Uterus (tissue), 2 donors: ENCODE measurements around the gene NCMAP.

Experiments used
- POLR2A ChIP-seq, 2 donors: fragments of 450-650 bp; IDR thresholded peaks; one replicate each; pipeline ENCODE4 v1.6.1; 2016; ENCODE audit warnings: antibody characterized with exemption in 2 of 2, mild to moderate bottlenecking in 1 of 2, moderate library complexity in 1 of 2
- TF ChIP-seq, protein P1 (sequence below), 4 experiments: fragments of 200-600 bp in 2 of 4; fragments of 450-650 bp in 2 of 4; sonication (generic) in 2 of 4; IDR thresholded peaks; one replicate each; pipeline ENCODE4 v1.5.1; 2016 to 2019; ENCODE audit warnings: antibody characterized with exemption in 4 of 4, mild to moderate bottlenecking in 2 of 4, moderate library complexity in 1 of 4

GRCh38 chr1:24644100-24644384 is 88.2 kb downstream of the NCMAP start:
- TF ChIP-seq, protein P1, sequence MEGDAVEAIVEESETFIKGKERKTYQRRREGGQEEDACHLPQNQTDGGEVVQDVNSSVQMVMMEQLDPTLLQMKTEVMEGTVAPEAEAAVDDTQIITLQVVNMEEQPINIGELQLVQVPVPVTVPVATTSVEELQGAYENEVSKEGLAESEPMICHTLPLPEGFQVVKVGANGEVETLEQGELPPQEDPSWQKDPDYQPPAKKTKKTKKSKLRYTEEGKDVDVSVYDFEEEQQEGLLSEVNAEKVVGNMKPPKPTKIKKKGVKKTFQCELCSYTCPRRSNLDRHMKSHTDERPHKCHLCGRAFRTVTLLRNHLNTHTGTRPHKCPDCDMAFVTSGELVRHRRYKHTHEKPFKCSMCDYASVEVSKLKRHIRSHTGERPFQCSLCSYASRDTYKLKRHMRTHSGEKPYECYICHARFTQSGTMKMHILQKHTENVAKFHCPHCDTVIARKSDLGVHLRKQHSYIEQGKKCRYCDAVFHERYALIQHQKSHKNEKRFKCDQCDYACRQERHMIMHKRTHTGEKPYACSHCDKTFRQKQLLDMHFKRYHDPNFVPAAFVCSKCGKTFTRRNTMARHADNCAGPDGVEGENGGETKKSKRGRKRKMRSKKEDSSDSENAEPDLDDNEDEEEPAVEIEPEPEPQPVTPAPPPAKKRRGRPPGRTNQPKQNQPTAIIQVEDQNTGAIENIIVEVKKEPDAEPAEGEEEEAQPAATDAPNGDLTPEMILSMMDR (IDR thresholded peaks at IDR 0.05), result no peak
- no peak for TF ChIP-seq POLR2A (IDR thresholded peaks at IDR 0.05)
